Activated T-helper 17 cell treated with anti-CD3 and anti-CD28 coated beads, Interleukin-2, amount 50 U/mL, for 72 hours (primary cell): ENCODE data around the gene AGFG1. TPM values are rescaled to one million over a fixed set of nuclear protein-coding genes. Genes with fewer than 3 reads are reported as not detected.

Experiments used
- ATAC-seq: fragments of 150-1000 bp; cut with Tn5 transposase; replicated peaks from 2 replicates; pipeline ENCODE4 v1.10.0; 2021; ENCODE audit warnings: mild to moderate bottlenecking, moderate library complexity
- H3K27ac Mint-ChIP-seq: one replicate; pipeline ENCODE4 v1.8.0; 2022; ENCODE audit warnings: mixed read lengths
- H3K27me3 Mint-ChIP-seq: one replicate; pipeline ENCODE4 v1.8.0; 2022; ENCODE audit warnings: mixed read lengths
- H3K36me3 Mint-ChIP-seq: one replicate; pipeline ENCODE4 v1.8.0; 2022; ENCODE audit warnings: low read depth, mild to moderate bottlenecking, mixed read lengths
- H3K4me1 Mint-ChIP-seq: one replicate; pipeline ENCODE4 v1.8.0; 2022; ENCODE audit warnings: mixed read lengths
- H3K4me3 Mint-ChIP-seq: one replicate; pipeline ENCODE4 v1.8.0; 2022; ENCODE audit warnings: mild to moderate bottlenecking, mixed read lengths
- H3K9me3 Mint-ChIP-seq: one replicate; pipeline ENCODE4 v1.8.0; 2022; ENCODE audit warnings: mixed read lengths
- total RNA-seq, 2 donors: library from RNA; stranded (reverse); gene quantifications; one replicate each; pipeline ENCODE4 v1.2.3, GENCODE V29; 2022

The AGFG1 gene
- total RNA-seq, 2 donors from 2014 or later, result 68.7 to 79.8 TPM

GRCh38 chr2:227499627-227500300 is 27.8 kb downstream of the AGFG1 start:
- no peak for ATAC-seq
- Mint-ChIP-seq H3K27ac (no peak overlapping the region), H3K9me3 (no peaks in the 10 kb centered on the region), H3K27me3 (no peaks in the 10 kb centered on the region), H3K36me3 (peaks cover 63% of the 10 kb centered on the region), H3K4me1 (peaks cover 29% of the 10 kb centered on the region), H3K4me3 (no peak overlapping the region)

- no peak overlapping the region for H3K27ac Mint-ChIP-seq
- no peaks in the 10 kb centered on the region for H3K27me3 Mint-ChIP-seq
- no peak overlapping the region for H3K4me3 Mint-ChIP-seq
- no peaks in the 10 kb centered on the region for H3K9me3 Mint-ChIP-seq
- no peak for ATAC-seq
- peaks cover 33% of the 10 kb centered on the region for H3K4me1 Mint-ChIP-seq
- peaks cover 61% of the 10 kb centered on the region for H3K36me3 Mint-ChIP-seq
Measured at GRCh38 chr2:227500301-227500630, 28.3 kb downstream of the AGFG1 start.

GRCh38 chr2:227503433-227504406 is 31.8 kb downstream of the AGFG1 start:
- Mint-ChIP-seq H3K27me3 (no peaks in the 10 kb centered on the region), H3K4me1 (peaks cover 44% of the 10 kb centered on the region), H3K9me3 (no peaks in the 10 kb centered on the region), H3K27ac (peak overlapping the region; percentile 72), H3K4me3 (peak overlapping the region; percentile 58), H3K36me3 (peaks cover 69% of the 10 kb centered on the region)
- peak; percentile 69 for ATAC-seq

- peaks cover 69% of the 10 kb centered on the region for H3K36me3 Mint-ChIP-seq
- no peaks in the 10 kb centered on the region for H3K27me3 Mint-ChIP-seq
- no peak for ATAC-seq
- H3K4me1 Mint-ChIP-seq, result peaks cover 50% of the 10 kb centered on the region
- peak overlapping the region; percentile 58 for H3K4me3 Mint-ChIP-seq
- peak overlapping the region; percentile 5 for H3K27ac Mint-ChIP-seq
- H3K9me3 Mint-ChIP-seq, result no peaks in the 10 kb centered on the region
Measured at GRCh38 chr2:227504700-227505099, 32.7 kb downstream of the AGFG1 start.

- Mint-ChIP-seq H3K4me1 (peaks cover 65% of the 10 kb centered on the region), H3K27me3 (no peaks in the 10 kb centered on the region), H3K27ac (peak overlapping the region; percentile 86), H3K36me3 (peaks cover 55% of the 10 kb centered on the region), H3K9me3 (no peaks in the 10 kb centered on the region), H3K4me3 (peak overlapping the region; percentile 58)
- no peak for ATAC-seq
Measured at GRCh38 chr2:227506456-227506855, 34.5 kb downstream of the AGFG1 start.

- no peaks in the 10 kb centered on the region for H3K9me3 Mint-ChIP-seq
- H3K4me1 Mint-ChIP-seq, result peaks cover 64% of the 10 kb centered on the region
- peak overlapping the region; percentile 19 for H3K4me3 Mint-ChIP-seq
- ATAC-seq, result no peak
- H3K36me3 Mint-ChIP-seq, result peaks cover 44% of the 10 kb centered on the region
- no peaks in the 10 kb centered on the region for H3K27me3 Mint-ChIP-seq
- no peak overlapping the region for H3K27ac Mint-ChIP-seq
Measured at GRCh38 chr2:227507963-227508362, 36.0 kb downstream of the AGFG1 start.

- ATAC-seq, result no peak
- no peaks in the 10 kb centered on the region for H3K27me3 Mint-ChIP-seq
- H3K4me1 Mint-ChIP-seq, result peaks cover 64% of the 10 kb centered on the region
- no peaks in the 10 kb centered on the region for H3K9me3 Mint-ChIP-seq
- peaks cover 39% of the 10 kb centered on the region for H3K36me3 Mint-ChIP-seq
- H3K27ac Mint-ChIP-seq, result peak overlapping the region; percentile 4
- H3K4me3 Mint-ChIP-seq, result no peak overlapping the region
Measured at GRCh38 chr2:227509076-227509475, 37.1 kb downstream of the AGFG1 start.

GRCh38 chr2:227509824-227510619 is 38.1 kb downstream of the AGFG1 start:
- H3K36me3 Mint-ChIP-seq, result peaks cover 37% of the 10 kb centered on the region
- peak; percentile 59 for ATAC-seq
- peak overlapping the region; percentile 11 for H3K4me3 Mint-ChIP-seq
- no peaks in the 10 kb centered on the region for H3K9me3 Mint-ChIP-seq
- peaks cover 58% of the 10 kb centered on the region for H3K4me1 Mint-ChIP-seq
- no peaks in the 10 kb centered on the region for H3K27me3 Mint-ChIP-seq
- peak overlapping the region; percentile 28 for H3K27ac Mint-ChIP-seq

GRCh38 chr2:227510620-227510958 is 38.6 kb downstream of the AGFG1 start:
- Mint-ChIP-seq H3K4me3 (peak overlapping the region; percentile 11), H3K4me1 (peaks cover 58% of the 10 kb centered on the region)

GRCh38 chr2:227511239-227511930 is 39.4 kb downstream of the AGFG1 start:
- no peaks in the 10 kb centered on the region for H3K9me3 Mint-ChIP-seq
- H3K4me3 Mint-ChIP-seq, result no peak overlapping the region
- peaks cover 52% of the 10 kb centered on the region for H3K4me1 Mint-ChIP-seq
- H3K27ac Mint-ChIP-seq, result peak overlapping the region; percentile 28
- no peak for ATAC-seq
- H3K36me3 Mint-ChIP-seq, result peaks cover 30% of the 10 kb centered on the region
- H3K27me3 Mint-ChIP-seq, result no peaks in the 10 kb centered on the region

More at GRCh38 chr2:227510620-227510958, 38.6 kb downstream of the AGFG1 start:
- no peaks in the 10 kb centered on the region for H3K27me3 Mint-ChIP-seq
- peak overlapping the region; percentile 28 for H3K27ac Mint-ChIP-seq
- no peaks in the 10 kb centered on the region for H3K9me3 Mint-ChIP-seq
- ATAC-seq, result peak; percentile 34
- H3K36me3 Mint-ChIP-seq, result peaks cover 37% of the 10 kb centered on the region

GRCh38 chr2:227511955-227512354 is 40.0 kb downstream of the AGFG1 start:
- no peaks in the 10 kb centered on the region for H3K9me3 Mint-ChIP-seq

GRCh38 chr2:227513113-227513512 is 41.2 kb downstream of the AGFG1 start:
- no peak for ATAC-seq
- Mint-ChIP-seq H3K9me3 (no peaks in the 10 kb centered on the region), H3K27ac (peak overlapping the region; percentile 20), H3K27me3 (no peaks in the 10 kb centered on the region), H3K4me1 (peaks cover 52% of the 10 kb centered on the region), H3K4me3 (no peak overlapping the region), H3K36me3 (peaks cover 17% of the 10 kb centered on the region)

More at GRCh38 chr2:227511955-227512354, 40.0 kb downstream of the AGFG1 start:
- Mint-ChIP-seq H3K4me1 (peaks cover 47% of the 10 kb centered on the region), H3K27me3 (no peaks in the 10 kb centered on the region), H3K27ac (peak overlapping the region; percentile 28), H3K36me3 (peaks cover 24% of the 10 kb centered on the region), H3K4me3 (no peak overlapping the region)
- no peak for ATAC-seq

GRCh38 chr2:227515742-227516141 is 43.8 kb downstream of the AGFG1 start:
- peaks cover 36% of the 10 kb centered on the region for H3K4me1 Mint-ChIP-seq
- no peak overlapping the region for H3K4me3 Mint-ChIP-seq
- no peaks in the 10 kb centered on the region for H3K9me3 Mint-ChIP-seq
- no peak overlapping the region for H3K27ac Mint-ChIP-seq
- ATAC-seq, result no peak
- H3K27me3 Mint-ChIP-seq, result no peaks in the 10 kb centered on the region
- H3K36me3 Mint-ChIP-seq, result peaks cover 27% of the 10 kb centered on the region

- H3K27me3 Mint-ChIP-seq, result no peaks in the 10 kb centered on the region
- no peak overlapping the region for H3K27ac Mint-ChIP-seq
- H3K4me3 Mint-ChIP-seq, result no peak overlapping the region
- ATAC-seq, result no peak
- peaks cover 47% of the 10 kb centered on the region for H3K36me3 Mint-ChIP-seq
- H3K9me3 Mint-ChIP-seq, result no peaks in the 10 kb centered on the region
- peaks cover 21% of the 10 kb centered on the region for H3K4me1 Mint-ChIP-seq
Measured at GRCh38 chr2:227517724-227518123, 45.8 kb downstream of the AGFG1 start.
